Smooth muscle cell (in vitro differentiated cells): Measurements from ENCODE around the gene GON4L. TPM values are rescaled to one million over a fixed set of nuclear protein-coding genes. Genes with fewer than 3 reads are reported as not detected.
A peak's percentile ranks its signal among the peaks of the same experiment; 100 is the strongest.

Experiments used
- DNase-seq: peaks from one replicate; lab custom pipeline; 2025; ENCODE audit not compliant: unreplicated experiment; lab: John Stamatoyannopoulos, UW
- H2AFZ ChIP-seq: fragments of 200-600 bp; sonication (generic); 2 replicates; pipeline ENCODE4 v1.6.0; 2016; ENCODE audit warnings: antibody characterized with exemption, low read depth, mild to moderate bottlenecking
- H3F3A ChIP-seq: fragments of 200-600 bp; sonication (generic); 2 replicates; pipeline ENCODE4 v1.6.0; 2017; ENCODE audit warnings: antibody characterized with exemption, low read depth
- H3K27ac ChIP-seq: fragments of 200-600 bp; sonication (generic); 2 replicates; pipeline ENCODE4 v1.5.1; 2016; ENCODE audit warnings: low read depth, mild to moderate bottlenecking
- H3K27me3 ChIP-seq: fragments of 200-600 bp; sonication (generic); 2 replicates; pipeline ENCODE4 v1.6.1; 2016; ENCODE audit warnings: low read depth, mild to moderate bottlenecking
- H3K36me3 ChIP-seq: fragments of 200-600 bp; sonication (generic); 2 replicates; pipeline ENCODE4 v1.5.1; 2016; ENCODE audit warnings: low read depth
- H3K4me1 ChIP-seq: fragments of 200-600 bp; sonication (generic); 2 replicates; pipeline ENCODE4 v1.5.1; 2016; ENCODE audit warnings: low read depth
- H3K4me2 ChIP-seq: fragments of 200-600 bp; sonication (generic); 2 replicates; pipeline ENCODE4 v1.6.0; 2016; ENCODE audit warnings: mild to moderate bottlenecking
- H3K4me3 ChIP-seq: fragments of 200-600 bp; sonication (generic); 2 replicates; pipeline ENCODE4 v1.5.1; 2016; ENCODE audit warnings: mild to moderate bottlenecking
- H3K79me2 ChIP-seq: fragments of 200-600 bp; sonication (generic); 2 replicates; pipeline ENCODE4 v1.6.0; 2016; ENCODE audit warnings: low read depth, mild to moderate bottlenecking
- H3K9ac ChIP-seq: fragments of 200-600 bp; sonication (generic); 2 replicates; pipeline ENCODE4 v1.6.0; 2016; ENCODE audit warnings: low read depth
- H3K9me3 ChIP-seq: fragments of 200-600 bp; sonication (generic); replicated peaks from 2 replicates; pipeline ENCODE4 v1.5.1; 2016; ENCODE audit warnings: low read depth
- H4K20me1 ChIP-seq: fragments of 200-600 bp; sonication (generic); 2 replicates; pipeline ENCODE4 v1.6.0; 2016; ENCODE audit warnings: low read depth
- CTCF ChIP-seq: fragments of 200-600 bp; sonication (generic); IDR thresholded peaks from 2 replicates; pipeline ENCODE4 v1.5.1; 2017; ENCODE audit warnings: borderline replicate concordance, mild to moderate bottlenecking, antibody characterized with exemption; ENCODE audit not compliant: insufficient read depth, poor library complexity, severe bottlenecking
- WGBS: methylation state at CpG from one replicate; pipeline ENCODE4 v1.1.7; 2016; ENCODE audit warnings: low lambda C conversion rate; 5-methylcytosine and 5-hydroxymethylcytosine counted together
- polyA plus RNA-seq: library from polyadenylated mRNA; unstranded; fragments of >200 nt; fragmentation: Nextera tagmentation; extraction: Ambion mirVana; gene quantifications from 2 replicates; pipeline ENCODE4 v1.2.1, GENCODE V29; 2016
- total RNA-seq: library from RNA; depleted of rRNA; stranded (reverse); fragments of >200 nt; gene quantifications from 2 replicates; pipeline ENCODE4 v1.2.3, GENCODE V29; 2014

Gene GON4L
- total and polyA plus RNA-seq, 2 experiments from 2014 or later = 21.0 to 40.8 TPM

GRCh38 chr1:155744711-155745283, 112.2 kb downstream of the GON4L start:
- WGBS = 85% methylated on average over 9 of the region's 9 CpGs
- H3K27ac ChIP-seq = peak overlapping the region; percentile 13
- no peaks in the 10 kb centered on the region for H3K27me3 ChIP-seq

GRCh38 chr1:155741908-155742307, 115.1 kb downstream of the GON4L start:
- Histone ChIP-seq H3K4me2 (no peak overlapping the region), H3K27ac (no peak overlapping the region), H3K36me3 (no peaks in the 10 kb centered on the region), H3K27me3 (no peaks in the 10 kb centered on the region), H3K9ac (no peak overlapping the region), H2AFZ (no peak overlapping the region), H3F3A (no peaks in the 10 kb centered on the region), H4K20me1 (no peaks in the 10 kb centered on the region), H3K9me3 (no peaks in the 10 kb centered on the region), H3K4me1 (no peaks in the 10 kb centered on the region), H3K4me3 (no peak overlapping the region), H3K79me2 (no peaks in the 10 kb centered on the region)
- WGBS = 94% methylated on average over 10 of the region's 10 CpGs
- no peak for DNase-seq
- no peak for TF ChIP-seq CTCF

More at GRCh38 chr1:155744711-155745283, 112.2 kb downstream of the GON4L start:
- no peaks in the 10 kb centered on the region for H4K20me1 ChIP-seq
- TF ChIP-seq CTCF = no peak
- peak overlapping the region; percentile 81 for H3K4me2 ChIP-seq
- no peaks in the 10 kb centered on the region for H3K9me3 ChIP-seq
- peak overlapping the region; percentile 56 for H3K4me3 ChIP-seq
- no peak for DNase-seq
- H3K36me3 ChIP-seq = no peaks in the 10 kb centered on the region
- H3K79me2 ChIP-seq = no peaks in the 10 kb centered on the region
- H3K9ac ChIP-seq = peak overlapping the region; percentile 68
- no peaks in the 10 kb centered on the region for H3F3A ChIP-seq
- H2AFZ ChIP-seq = peak overlapping the region; percentile 47
- H3K4me1 ChIP-seq = no peaks in the 10 kb centered on the region

- WGBS = 97% methylated on average over 8 of the region's 8 CpGs
- TF ChIP-seq CTCF = no peak
- no peaks in the 10 kb centered on the region for H4K20me1 ChIP-seq
- H3F3A ChIP-seq = no peaks in the 10 kb centered on the region
- no peak overlapping the region for H3K27ac ChIP-seq
- no peaks in the 10 kb centered on the region for H3K9me3 ChIP-seq
- no peaks in the 10 kb centered on the region for H3K36me3 ChIP-seq
- no peak overlapping the region for H3K4me2 ChIP-seq
- H3K4me3 ChIP-seq = no peak overlapping the region
- no peaks in the 10 kb centered on the region for H3K79me2 ChIP-seq
- no peak overlapping the region for H2AFZ ChIP-seq
- H3K4me1 ChIP-seq = no peaks in the 10 kb centered on the region
- DNase-seq = no peak
- H3K27me3 ChIP-seq = no peaks in the 10 kb centered on the region
- H3K9ac ChIP-seq = no peak overlapping the region
Measured at GRCh38 chr1:155740995-155741394, 116.0 kb downstream of the GON4L start.
